ENCODE results near the gene AKNA. TPM values are rescaled to one million over a fixed set of nuclear protein-coding genes. Genes with fewer than 3 reads are reported as not detected.

Gene AKNA, protein sequence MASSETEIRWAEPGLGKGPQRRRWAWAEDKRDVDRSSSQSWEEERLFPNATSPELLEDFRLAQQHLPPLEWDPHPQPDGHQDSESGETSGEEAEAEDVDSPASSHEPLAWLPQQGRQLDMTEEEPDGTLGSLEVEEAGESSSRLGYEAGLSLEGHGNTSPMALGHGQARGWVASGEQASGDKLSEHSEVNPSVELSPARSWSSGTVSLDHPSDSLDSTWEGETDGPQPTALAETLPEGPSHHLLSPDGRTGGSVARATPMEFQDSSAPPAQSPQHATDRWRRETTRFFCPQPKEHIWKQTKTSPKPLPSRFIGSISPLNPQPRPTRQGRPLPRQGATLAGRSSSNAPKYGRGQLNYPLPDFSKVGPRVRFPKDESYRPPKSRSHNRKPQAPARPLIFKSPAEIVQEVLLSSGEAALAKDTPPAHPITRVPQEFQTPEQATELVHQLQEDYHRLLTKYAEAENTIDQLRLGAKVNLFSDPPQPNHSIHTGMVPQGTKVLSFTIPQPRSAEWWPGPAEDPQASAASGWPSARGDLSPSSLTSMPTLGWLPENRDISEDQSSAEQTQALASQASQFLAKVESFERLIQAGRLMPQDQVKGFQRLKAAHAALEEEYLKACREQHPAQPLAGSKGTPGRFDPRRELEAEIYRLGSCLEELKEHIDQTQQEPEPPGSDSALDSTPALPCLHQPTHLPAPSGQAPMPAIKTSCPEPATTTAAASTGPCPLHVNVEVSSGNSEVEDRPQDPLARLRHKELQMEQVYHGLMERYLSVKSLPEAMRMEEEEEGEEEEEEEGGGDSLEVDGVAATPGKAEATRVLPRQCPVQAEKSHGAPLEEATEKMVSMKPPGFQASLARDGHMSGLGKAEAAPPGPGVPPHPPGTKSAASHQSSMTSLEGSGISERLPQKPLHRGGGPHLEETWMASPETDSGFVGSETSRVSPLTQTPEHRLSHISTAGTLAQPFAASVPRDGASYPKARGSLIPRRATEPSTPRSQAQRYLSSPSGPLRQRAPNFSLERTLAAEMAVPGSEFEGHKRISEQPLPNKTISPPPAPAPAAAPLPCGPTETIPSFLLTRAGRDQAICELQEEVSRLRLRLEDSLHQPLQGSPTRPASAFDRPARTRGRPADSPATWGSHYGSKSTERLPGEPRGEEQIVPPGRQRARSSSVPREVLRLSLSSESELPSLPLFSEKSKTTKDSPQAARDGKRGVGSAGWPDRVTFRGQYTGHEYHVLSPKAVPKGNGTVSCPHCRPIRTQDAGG (N-terminal part only)
- total RNA-seq (2014; rRNA removed; shearing (Covaris generic)), result 3.1 and 3.5 TPM in 2 replicates

DNA sequence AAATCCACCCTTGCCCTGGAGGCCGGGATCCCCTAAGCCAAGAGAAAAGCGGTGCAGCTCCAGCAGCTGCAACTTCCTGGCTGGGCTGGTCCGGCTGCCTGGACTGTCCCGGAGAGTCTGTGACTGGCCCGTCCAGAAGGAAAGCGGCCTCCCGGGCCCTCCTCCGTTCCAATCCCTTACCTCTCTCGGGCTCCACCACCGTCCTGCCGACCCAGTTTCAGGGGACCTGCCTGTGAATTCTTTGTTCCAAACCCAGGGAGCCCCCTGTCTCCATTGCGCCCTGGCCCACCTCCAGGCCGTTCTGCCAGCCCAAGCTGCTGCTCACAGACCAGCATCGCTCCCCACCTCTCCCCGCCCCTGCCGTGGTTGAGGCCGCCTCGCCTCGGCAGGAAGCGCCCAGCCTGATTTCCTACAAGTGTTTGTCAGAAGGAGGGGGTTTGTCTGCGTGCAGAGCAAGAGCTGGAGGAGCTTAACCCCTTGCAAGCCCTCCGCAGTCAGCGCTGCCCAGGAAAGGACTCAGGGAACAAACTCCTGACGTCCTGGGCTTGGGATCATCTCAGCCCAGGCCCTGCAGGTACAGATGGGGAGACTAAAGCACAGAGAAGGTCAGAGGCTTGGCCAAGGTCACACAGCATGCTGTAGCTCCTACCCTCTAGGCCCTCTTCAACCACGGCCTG, at the start of gene AKNA:
Gene AKNA (minus strand): TSS at position 303 of the 677 bp plus-strand sequence. CDS start 6,649 bp downstream, outside the sequence.
- peak; percentile 35 for DNase-seq (ENCODE audit: low spot score)

DNA sequence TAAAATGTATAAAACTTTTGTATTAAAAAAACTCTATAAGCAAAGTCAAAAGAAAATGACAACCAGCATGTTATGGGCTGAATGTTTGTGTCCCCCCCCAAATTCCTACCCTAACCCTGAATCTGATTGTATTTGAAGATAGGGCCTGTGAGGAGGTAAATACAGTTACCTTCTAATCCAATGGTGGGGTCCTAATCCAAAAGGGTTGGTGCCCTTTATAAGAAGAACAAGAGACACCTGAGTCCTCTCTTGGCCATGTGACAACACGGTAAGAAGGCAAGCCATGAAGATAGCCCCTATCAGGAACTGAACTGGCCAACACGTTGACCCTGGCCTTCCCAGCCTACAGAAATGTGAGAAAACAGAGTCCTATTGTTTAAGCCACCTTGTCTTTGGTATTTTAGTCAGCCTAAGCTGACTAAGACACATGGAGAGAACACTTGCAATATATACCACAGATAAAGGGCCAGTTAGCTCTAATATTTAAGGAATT, 49.7 kb upstream of the AKNA start:
- no peak for DNase-seq (ENCODE audit: low spot score)

DNA sequence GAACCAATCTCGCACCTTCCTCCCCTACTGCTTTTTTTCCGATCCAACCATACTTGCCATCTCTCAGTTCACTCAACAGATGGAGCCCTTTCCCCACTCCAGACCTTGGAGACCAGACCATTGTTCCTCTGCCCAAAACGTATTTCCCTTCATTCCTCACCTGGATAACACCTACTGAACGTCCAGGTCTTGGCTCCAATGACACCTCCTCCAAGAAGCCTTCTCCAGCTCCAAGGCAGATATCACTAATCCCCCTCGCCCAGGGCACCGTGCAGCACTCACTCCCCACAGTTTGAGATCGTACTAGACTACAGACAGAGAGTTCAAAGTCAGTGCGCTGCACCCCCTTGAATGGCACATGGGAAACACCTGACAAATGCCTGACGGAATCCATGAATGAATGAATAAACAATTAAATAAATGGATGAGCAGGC, 47.1 kb upstream of the AKNA start:
- DNase-seq (ENCODE audit: low spot score), result peak; percentile 44

DNA sequence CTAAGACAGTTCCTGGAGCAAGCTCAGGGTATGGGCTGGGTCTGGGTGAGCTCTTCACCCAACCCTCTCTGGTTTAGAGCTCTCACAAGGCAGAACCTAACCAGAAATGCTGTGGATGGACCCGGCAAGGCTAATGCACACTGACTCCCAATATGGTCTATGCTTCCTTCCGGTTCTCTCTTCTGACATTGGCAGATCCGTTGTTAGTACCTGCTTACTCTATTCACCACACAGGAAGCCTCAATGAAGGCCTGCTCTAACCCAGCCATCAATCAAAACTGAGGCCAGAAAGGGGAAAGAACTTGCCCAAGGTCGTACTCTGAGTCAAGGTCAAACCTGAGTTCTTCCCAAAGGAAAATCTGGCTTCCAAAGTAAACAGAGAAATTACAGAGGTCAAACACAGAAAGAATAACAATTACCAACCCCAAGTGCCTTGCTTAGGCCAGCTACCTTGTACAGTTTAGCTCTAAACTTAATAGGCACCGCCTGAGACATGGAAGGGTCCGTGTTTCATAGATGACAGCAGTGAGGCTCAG, 46.0 kb upstream of the AKNA start:
- DNase-seq (ENCODE audit: low spot score), result no peak

DNA sequence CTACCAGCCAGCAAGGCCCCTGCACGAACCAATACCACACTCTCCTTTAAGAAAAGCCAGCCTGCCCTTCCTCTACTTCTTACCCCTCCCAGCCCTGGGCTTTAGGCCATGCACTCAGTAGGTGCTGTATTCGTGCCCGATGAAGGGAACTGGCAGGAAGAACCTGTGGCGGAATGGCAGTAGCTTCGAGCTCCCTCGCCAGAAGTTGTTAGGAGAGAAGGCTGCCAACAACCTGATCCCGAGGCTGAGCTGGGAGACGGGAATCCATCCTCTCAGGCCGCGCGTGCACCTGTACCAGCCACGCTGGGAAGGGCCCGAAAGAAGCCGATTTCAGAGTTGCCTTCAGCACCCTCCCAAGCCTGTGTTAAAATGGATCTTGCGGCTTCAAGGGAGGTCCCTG, 45.3 kb upstream of the AKNA start:
- DNase-seq (ENCODE audit: low spot score), result no peak

DNA sequence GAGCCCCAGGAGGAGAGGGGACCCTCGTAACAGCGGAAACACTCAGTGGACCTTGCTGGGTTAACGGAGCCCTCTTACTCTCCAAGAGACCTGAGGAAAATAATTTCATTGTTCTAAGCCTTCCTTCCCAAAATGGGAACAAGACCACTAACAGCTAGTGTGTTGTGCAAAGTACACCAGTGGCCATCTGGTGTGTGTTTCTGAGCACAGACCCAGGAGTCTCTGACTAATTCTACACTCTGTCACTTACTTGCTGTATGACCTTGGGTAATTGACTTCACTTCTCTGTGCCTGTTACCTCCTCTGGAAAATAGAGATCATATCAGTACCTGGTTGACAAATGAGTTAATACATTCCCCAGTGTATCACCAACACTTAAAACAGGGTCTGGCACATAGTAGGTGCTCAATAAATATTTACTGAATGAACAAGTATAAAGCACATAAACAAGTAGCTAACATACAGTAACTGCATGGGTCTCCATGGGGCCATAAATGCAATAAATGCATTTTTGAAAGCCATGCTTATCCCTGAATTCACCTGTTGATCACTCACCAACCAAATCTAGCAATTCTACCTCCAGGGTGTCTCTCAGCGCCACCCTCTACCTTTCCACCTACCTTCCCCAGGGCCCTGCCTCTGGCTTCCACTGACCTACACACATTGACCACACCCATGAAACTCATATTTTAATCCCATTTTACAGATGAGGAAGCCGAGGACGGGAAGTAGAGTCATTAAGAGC, 44.7 kb upstream of the AKNA start:
- no peak for DNase-seq (ENCODE audit: low spot score)

DNA sequence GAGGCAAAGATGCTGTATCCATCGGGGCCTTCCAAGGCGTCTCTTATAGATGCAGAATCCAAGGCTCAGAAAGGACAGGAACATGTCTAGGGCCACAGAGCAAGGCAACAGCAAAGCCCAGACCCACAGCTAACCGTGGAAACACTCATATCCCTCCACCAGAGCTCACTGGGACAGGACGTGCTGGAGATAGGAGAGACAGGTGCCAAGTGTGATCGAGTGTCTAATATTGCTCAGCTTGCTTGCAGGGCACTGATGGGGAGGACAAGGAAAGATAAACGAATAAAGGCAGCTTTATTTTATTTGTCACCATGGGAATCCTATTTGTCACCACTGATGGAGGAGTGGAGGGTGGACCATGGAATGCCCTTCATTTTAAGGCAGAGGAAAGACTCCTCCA, 44.0 kb upstream of the AKNA start:
- no peak for DNase-seq (ENCODE audit: low spot score)

DNA sequence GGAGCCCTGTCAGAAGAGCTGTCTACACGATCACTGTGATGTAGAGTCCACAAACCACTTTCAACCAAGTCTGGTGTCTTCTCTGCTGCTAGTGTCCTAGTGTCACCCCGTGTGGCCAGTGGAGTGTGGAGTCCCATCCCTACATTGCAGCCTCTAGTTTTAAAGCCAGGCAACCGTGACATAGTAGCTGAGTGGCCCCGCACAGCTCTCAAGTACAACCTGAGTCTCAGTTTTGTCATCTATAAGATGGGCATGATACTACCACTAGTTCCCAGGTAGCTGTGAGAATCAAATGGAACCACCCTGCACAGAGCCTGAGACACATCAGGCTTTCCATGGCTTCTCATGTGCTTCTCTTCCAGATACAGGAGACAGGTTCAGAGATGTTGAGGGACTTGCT, 43.2 kb upstream of the AKNA start:
- DNase-seq (ENCODE audit: low spot score), result no peak

DNA sequence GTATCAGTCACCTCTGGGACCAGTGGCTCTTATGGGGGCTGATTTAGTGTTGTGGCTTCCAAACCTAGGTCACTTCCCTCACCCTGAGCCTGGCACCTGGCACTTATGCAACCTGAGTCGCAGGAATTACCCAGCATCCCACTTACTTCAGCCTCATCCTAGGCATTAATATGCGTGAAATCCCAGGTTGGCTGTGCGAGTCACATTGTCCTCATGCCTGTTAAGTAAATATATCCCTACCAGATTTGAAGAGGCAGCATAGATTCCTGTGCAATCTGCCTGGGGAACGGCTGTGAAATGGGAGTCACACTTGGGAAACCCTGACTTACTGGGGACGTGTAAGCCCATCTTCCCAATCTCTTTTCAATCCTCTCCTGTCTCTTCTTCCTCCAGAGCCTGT, 42.7 kb upstream of the AKNA start:
- DNase-seq (ENCODE audit: low spot score), result no peak

DNA sequence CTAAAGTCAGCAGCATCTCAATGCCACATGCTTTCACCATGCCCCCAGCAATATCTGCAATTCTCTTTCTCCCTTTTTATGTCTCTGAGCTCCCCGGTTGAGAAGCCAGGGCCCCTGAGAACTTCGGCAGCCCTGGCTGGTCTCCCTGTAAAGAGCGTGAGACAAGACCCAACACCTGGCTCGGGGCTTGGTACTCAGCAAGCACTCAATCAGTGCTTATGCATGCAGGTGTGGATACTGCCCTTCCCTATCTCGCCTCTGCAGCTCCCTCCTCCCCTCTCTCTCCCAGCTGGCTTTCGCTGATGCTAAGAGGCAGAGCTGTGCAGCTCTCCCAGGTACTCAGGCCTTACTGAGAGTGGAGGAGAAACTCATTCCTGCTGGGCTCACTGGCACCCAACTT, 41.7 kb upstream of the AKNA start:
- DNase-seq (ENCODE audit: low spot score), result no peak

DNA sequence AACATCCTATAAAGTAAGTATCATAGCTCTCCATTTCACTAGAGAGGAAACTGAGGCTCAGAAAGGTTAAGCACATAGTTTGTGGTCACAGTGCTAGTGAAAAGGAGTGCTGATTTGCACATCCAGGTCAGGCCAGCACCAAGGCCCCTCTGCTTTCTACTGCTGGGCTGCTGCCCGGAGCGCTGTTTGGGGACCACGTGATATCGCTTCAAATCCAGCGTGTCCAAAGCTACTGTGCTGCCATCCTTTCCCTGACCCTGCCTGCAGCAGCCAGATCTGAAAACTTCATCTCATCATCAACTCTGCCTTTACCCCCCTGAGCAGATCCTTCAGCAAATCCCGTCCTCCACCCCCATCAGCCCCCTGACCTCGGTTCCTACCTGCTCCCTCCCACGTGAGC, 40.7 kb upstream of the AKNA start:
- no peak for DNase-seq (ENCODE audit: low spot score)

DNA sequence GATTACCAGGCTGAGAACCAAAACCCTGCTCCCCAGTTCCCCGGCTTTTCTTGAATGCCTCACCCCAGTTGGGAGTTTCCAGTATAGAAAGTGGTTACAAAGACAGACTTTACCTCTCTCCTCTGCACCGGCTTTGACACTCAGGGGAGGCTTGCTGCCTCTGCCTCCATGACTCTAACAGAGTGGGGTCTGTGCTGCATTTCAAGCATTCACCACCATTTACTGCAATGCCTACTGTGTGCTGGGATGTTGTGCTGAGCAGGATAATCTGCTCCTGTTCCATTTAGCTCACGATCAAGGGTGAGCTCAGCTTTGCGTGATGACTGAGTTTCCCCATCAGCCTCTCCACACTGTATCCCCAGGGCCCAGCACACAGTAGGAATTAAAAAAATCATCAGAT, 39.9 kb upstream of the AKNA start:
- DNase-seq (ENCODE audit: low spot score), result no peak

DNA sequence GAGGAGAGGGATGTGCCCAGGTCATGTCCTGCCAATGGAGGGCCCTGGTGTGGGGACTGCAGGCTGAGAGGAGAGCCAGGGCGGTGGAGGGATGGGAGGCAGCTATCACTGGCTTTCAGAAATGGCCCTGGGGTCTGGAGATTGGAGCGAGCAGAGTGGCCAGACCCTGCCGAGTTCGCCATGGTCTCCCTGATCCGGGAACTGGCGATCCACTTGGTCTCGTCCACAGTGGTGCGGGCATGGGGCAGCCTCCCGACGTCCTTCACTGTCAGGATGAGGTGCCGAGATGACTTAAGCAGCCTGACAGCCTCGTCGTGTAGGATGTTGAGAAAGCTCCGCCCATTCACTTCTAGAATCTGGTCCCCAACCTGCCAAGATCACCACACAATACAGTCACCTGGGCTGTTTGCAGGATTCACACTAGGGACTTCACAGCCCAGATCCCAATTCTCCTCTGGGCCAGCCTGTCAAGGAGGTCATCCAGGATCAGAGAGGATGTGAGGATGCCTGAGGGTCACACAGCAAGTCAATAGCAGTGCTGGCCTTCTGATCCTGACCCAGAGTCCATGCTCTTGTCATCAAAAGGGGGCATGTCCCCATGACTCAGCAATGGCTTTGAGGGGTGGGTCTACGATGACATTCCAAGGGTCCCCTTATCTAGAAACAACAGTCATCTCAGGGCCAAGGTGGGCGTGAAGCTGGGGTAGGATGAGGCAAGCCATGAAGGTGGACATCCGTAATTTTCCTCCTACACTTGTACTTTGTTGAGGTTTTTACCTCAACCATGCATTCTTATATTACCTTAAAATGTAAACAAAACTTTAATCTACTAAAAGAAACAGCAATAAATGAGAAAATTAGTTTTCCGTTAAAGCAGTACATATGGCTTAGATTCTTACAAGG, 38.5 kb upstream of the AKNA start:
- DNase-seq (ENCODE audit: low spot score), result no peak

DNA sequence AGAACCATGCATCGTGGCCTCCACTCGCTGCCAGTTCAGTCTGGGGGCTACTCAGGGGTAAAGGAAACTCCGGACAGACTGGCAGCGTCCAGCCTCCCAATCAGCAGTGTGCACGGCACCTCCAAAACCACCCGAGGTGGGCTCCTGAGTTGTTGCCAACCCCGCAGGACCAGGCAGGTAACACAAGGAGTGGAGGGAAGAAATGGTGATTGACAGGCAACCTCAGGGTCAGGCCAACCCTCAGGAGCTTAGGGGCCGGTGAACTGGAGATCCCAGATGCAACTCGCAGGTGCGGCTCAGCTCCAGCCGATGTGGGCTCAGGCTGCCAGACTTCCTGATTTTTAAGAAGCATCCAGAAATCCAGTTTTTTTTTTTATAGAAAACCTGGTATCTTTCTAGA, 37.3 kb upstream of the AKNA start:
- DNase-seq (ENCODE audit: low spot score), result no peak

DNA sequence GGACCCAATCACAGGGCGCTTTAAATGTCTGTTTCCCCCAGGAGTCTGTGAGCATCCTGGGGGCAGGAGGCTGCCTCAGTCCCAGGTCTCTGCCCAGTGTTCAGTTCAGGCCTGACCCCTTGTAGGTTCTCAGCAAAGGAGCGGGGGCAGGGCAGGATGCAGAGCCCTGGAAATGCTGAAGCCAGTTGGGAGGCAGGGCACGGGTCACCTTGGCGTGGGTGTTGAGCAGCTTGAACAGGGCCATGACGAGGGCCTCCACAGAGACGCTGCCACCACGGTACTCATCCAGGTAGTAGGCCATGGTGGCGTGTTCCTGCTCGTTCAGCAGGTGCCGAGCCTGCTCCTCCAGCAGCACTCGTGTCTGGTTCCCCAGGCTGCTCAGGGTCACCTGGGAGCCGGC, 36.3 kb upstream of the AKNA start:
- no peak for DNase-seq (ENCODE audit: low spot score)

DNA sequence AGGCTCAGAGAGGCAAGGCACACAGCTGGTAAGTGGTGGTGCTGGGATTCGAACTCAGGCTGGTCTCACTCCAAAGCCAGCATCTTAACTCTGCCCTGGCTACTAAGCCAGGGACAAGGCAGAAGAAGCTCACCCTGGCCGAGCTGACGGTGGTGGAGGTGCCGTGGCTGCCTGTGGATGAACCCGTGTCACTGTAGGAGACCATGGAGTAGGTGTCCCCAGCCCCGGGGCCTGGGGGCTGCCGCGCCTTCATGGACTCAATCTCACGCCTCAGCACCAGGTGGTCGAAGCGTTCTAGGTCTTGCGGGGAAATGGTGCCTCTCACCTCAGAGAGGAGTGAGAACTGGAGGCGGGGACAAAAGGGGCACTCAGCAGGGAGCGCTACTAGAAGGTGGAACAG, 35.4 kb upstream of the AKNA start:
- no peak for DNase-seq (ENCODE audit: low spot score)

DNA sequence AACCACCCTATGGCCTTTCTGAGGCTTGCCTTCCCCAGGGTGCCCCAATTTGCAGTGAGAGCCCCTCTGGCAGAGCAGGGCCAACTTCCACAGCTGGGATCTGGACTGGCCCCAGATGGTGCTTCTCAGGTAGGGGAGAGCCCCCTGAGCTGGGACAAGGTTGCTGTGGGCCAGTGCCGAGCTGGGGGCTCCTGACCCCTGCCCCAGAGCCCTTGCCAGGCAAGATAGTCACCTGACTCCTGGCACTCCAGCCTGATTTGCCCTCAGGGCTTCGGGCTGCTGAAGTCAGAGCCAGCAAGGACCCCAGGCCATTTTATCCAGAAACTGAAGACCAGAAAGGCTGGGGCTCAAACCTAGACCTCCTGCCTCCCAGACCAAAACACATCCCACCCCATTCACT, 33.4 kb upstream of the AKNA start:
- no peak for DNase-seq (ENCODE audit: low spot score)

DNA sequence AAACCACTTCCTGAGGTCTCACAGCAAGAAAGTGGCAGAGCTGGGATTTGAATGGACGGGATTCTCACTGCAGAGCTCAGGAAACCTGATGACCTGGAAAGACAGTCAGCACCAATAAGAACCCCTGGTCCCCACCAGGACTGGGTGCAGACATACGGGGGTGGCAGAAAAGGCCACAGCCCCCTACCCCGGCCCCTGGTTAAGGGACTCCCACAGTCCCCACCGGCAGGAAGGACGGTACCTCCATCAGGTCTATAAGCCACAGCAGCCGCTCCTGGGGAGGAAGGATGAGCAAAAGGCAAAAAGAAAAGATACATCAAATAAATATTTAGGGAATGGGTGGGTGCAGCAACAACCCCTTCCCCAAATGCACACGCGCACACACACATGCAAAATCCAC, 32.0 kb upstream of the AKNA start:
- DNase-seq (ENCODE audit: low spot score), result no peak

DNA sequence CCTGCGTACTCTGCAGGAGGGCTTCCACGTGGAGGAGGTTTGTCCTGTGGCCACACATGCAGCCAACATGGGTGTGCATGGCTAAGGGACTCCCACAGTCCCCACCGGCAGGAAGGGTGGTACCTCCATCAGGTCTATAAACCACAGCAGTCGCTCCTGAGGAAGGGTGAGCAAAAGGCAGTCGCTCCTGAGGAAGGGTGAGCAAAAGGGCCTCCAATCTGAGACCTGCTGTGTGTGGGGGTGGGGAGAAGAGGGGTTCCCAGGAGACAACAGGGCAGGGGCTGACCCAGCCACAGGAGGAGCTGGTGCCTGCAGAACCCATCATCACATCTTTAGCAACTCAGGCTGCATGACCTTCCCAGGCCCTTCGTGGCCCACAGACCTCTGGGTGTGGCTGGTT, 30.3 kb upstream of the AKNA start:
- DNase-seq (ENCODE audit: low spot score), result no peak
